Smooth muscle cell (in vitro differentiated cells): ENCODE results near the gene TCERG1. TPM values are rescaled to one million over a fixed set of nuclear protein-coding genes. Genes with fewer than 3 reads are reported as not detected.
A peak's percentile ranks its signal among the peaks of the same experiment; 100 is the strongest.

Experiments used
- DNase-seq: peaks from one replicate; lab custom pipeline; 2025; ENCODE audit not compliant: unreplicated experiment; lab: John Stamatoyannopoulos, UW
- H2AFZ ChIP-seq: fragments of 200-600 bp; sonication (generic); 2 replicates; pipeline ENCODE4 v1.6.0; 2016; ENCODE audit warnings: antibody characterized with exemption, low read depth, mild to moderate bottlenecking
- H3F3A ChIP-seq: fragments of 200-600 bp; sonication (generic); 2 replicates; pipeline ENCODE4 v1.6.0; 2017; ENCODE audit warnings: antibody characterized with exemption, low read depth
- H3K27ac ChIP-seq: fragments of 200-600 bp; sonication (generic); 2 replicates; pipeline ENCODE4 v1.5.1; 2016; ENCODE audit warnings: low read depth, mild to moderate bottlenecking
- H3K27me3 ChIP-seq: fragments of 200-600 bp; sonication (generic); 2 replicates; pipeline ENCODE4 v1.6.1; 2016; ENCODE audit warnings: low read depth, mild to moderate bottlenecking
- H3K36me3 ChIP-seq: fragments of 200-600 bp; sonication (generic); 2 replicates; pipeline ENCODE4 v1.5.1; 2016; ENCODE audit warnings: low read depth
- H3K4me1 ChIP-seq: fragments of 200-600 bp; sonication (generic); 2 replicates; pipeline ENCODE4 v1.5.1; 2016; ENCODE audit warnings: low read depth
- H3K4me2 ChIP-seq: fragments of 200-600 bp; sonication (generic); 2 replicates; pipeline ENCODE4 v1.6.0; 2016; ENCODE audit warnings: mild to moderate bottlenecking
- H3K4me3 ChIP-seq: fragments of 200-600 bp; sonication (generic); 2 replicates; pipeline ENCODE4 v1.5.1; 2016; ENCODE audit warnings: mild to moderate bottlenecking
- H3K79me2 ChIP-seq: fragments of 200-600 bp; sonication (generic); 2 replicates; pipeline ENCODE4 v1.6.0; 2016; ENCODE audit warnings: low read depth, mild to moderate bottlenecking
- H3K9ac ChIP-seq: fragments of 200-600 bp; sonication (generic); 2 replicates; pipeline ENCODE4 v1.6.0; 2016; ENCODE audit warnings: low read depth
- H3K9me3 ChIP-seq: fragments of 200-600 bp; sonication (generic); replicated peaks from 2 replicates; pipeline ENCODE4 v1.5.1; 2016; ENCODE audit warnings: low read depth
- H4K20me1 ChIP-seq: fragments of 200-600 bp; sonication (generic); 2 replicates; pipeline ENCODE4 v1.6.0; 2016; ENCODE audit warnings: low read depth
- CTCF ChIP-seq: fragments of 200-600 bp; sonication (generic); IDR thresholded peaks from 2 replicates; pipeline ENCODE4 v1.5.1; 2017; ENCODE audit warnings: borderline replicate concordance, mild to moderate bottlenecking, antibody characterized with exemption; ENCODE audit not compliant: insufficient read depth, poor library complexity, severe bottlenecking
- WGBS: methylation state at CpG from one replicate; pipeline ENCODE4 v1.1.7; 2016; ENCODE audit warnings: low lambda C conversion rate; 5-methylcytosine and 5-hydroxymethylcytosine counted together
- polyA plus RNA-seq: library from polyadenylated mRNA; unstranded; fragments of >200 nt; fragmentation: Nextera tagmentation; extraction: Ambion mirVana; gene quantifications from 2 replicates; pipeline ENCODE4 v1.2.1, GENCODE V29; 2016
- total RNA-seq: library from RNA; depleted of rRNA; stranded (reverse); fragments of >200 nt; gene quantifications from 2 replicates; pipeline ENCODE4 v1.2.3, GENCODE V29; 2014

Gene TCERG1
- total and polyA plus RNA-seq, 2 experiments from 2014 or later, result 48.8 to 87.5 TPM

DNA sequence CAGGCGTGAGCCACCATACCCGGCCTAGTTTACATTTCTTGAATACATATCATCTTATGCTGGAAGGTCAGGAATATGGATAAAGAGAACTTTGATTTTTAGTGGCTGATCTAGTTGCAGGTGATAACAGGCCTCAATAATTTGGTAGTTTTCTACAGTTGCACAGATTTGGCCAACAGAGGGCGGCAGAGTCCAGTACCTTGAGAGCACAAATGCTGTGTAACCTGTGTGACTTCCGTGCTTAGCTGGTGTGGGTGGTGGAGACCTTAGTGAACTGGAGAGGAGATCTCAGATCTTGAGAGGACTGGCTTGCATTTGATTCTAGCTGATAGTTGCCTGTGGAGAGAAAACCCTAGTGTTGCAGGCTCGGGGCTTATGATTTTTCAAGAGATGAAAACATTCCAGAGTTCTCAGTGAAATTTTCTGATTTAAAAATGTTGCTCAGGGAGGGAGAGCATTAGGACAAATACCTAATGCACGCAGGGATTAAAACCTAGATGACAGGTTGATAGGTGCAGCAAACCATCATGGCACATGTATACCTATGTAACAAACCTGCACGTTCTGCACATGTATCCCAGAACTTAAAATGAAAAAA lies 86.2 kb downstream of the TCERG1 start:
- 21% methylated on average over 7 of the region's 7 CpGs for WGBS

DNA sequence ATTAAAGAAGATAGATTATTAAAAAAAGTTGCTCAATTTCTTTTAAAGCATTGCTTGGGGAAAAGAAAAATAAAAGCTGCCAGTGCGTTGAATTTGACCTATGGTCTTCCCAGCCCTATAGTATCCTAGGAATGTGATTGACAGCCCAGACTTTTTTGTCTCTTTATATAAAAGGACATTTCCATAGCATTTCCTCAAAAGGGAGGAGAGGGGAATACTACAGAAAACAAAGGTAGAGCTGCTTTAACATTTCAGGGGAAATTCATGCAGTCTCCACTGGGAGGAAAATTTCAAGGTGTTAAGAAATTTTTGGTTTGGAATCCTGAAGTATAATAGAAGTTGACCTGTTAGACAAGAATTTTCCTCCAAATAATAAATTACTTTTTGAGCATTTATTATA lies 86.7 kb downstream of the TCERG1 start:
- no peak for TF ChIP-seq CTCF
- Histone ChIP-seq H3K9me3 (no peaks in the 10 kb centered on the region), H3K4me3 (no peak overlapping the region), H2AFZ (no peak overlapping the region), H3K9ac (no peak overlapping the region), H4K20me1 (no peaks in the 10 kb centered on the region), H3K36me3 (no peaks in the 10 kb centered on the region), H3K27me3 (no peaks in the 10 kb centered on the region), H3K4me1 (no peaks in the 10 kb centered on the region), H3F3A (no peaks in the 10 kb centered on the region), H3K27ac (no peak overlapping the region), H3K4me2 (no peak overlapping the region), H3K79me2 (no peaks in the 10 kb centered on the region)
- DNase-seq, result no peak
- 0% methylated on average over 1 of the region's 1 CpG for WGBS

More for the DNA sequence above, 86.2 kb downstream of the TCERG1 start:
- Histone ChIP-seq H3F3A (no peaks in the 10 kb centered on the region), H3K27ac (no peak overlapping the region), H2AFZ (no peak overlapping the region), H3K4me1 (no peaks in the 10 kb centered on the region), H3K9ac (no peak overlapping the region), H3K27me3 (no peaks in the 10 kb centered on the region), H3K4me2 (no peak overlapping the region), H3K36me3 (no peaks in the 10 kb centered on the region), H3K79me2 (no peaks in the 10 kb centered on the region), H4K20me1 (no peaks in the 10 kb centered on the region), H3K4me3 (no peak overlapping the region), H3K9me3 (no peaks in the 10 kb centered on the region)
- peak; percentile 86 for TF ChIP-seq CTCF
- DNase-seq, result peak; percentile 6

DNA sequence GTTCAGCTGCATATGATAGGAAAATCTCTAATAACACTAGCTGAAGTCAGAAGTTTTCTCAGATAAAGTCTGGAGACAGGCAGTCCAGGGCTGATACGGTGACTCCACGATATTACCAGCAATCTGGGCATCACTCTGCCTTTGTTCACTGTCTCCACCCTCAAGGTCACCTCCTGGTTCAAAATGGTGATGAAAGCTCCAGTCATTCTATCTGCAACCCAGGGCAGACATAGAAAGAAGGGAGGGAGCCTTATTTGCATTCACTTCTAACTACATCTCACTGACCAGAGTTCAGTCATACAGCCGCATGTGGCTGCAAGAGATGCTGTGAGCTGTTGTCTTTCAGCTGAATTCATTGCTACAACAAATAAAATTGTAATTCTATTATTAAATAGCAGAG lies 91.3 kb downstream of the TCERG1 start:
- H3F3A ChIP-seq, result no peaks in the 10 kb centered on the region
- H3K36me3 ChIP-seq, result no peaks in the 10 kb centered on the region
- H3K27me3 ChIP-seq, result no peaks in the 10 kb centered on the region
- WGBS, result 94% methylated on average over 3 of the region's 3 CpGs
- H3K79me2 ChIP-seq, result no peaks in the 10 kb centered on the region
- H3K27ac ChIP-seq, result no peak overlapping the region
- H2AFZ ChIP-seq, result no peak overlapping the region
- no peaks in the 10 kb centered on the region for H4K20me1 ChIP-seq
- TF ChIP-seq CTCF, result no peak
- no peaks in the 10 kb centered on the region for H3K9me3 ChIP-seq
- DNase-seq, result no peak
- no peak overlapping the region for H3K4me3 ChIP-seq
- H3K9ac ChIP-seq, result no peak overlapping the region
- no peaks in the 10 kb centered on the region for H3K4me1 ChIP-seq
- no peak overlapping the region for H3K4me2 ChIP-seq

DNA sequence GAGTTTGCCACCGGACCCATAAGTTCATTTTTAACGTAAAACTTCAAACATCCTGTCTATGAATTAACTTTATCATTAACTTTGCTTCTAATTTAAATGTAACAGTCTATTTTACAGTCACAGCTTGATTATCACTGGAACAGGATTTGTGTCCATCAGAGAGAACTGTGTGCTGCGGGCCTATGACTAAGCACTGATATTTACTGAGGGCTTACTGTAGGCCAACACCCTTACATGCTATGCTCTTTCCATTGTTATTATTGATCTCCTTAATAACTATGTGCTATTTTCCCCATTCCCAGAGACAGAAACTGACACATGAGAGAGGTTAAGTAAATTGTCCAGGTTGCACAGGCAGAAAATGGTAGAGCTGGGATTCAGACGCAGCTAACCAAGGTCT lies 92.8 kb downstream of the TCERG1 start:
- no peak overlapping the region for H3K4me3 ChIP-seq
- no peak overlapping the region for H3K9ac ChIP-seq
- H3K36me3 ChIP-seq, result no peaks in the 10 kb centered on the region
- H3K27ac ChIP-seq, result no peak overlapping the region
- H3K9me3 ChIP-seq, result no peaks in the 10 kb centered on the region
- H3K4me1 ChIP-seq, result no peaks in the 10 kb centered on the region
- H3K79me2 ChIP-seq, result no peaks in the 10 kb centered on the region
- no peaks in the 10 kb centered on the region for H3K27me3 ChIP-seq
- TF ChIP-seq CTCF, result no peak
- no peak overlapping the region for H2AFZ ChIP-seq
- no peak overlapping the region for H3K4me2 ChIP-seq
- H3F3A ChIP-seq, result no peaks in the 10 kb centered on the region
- 78% methylated on average over 4 of the region's 4 CpGs for WGBS
- H4K20me1 ChIP-seq, result no peaks in the 10 kb centered on the region
- no peak for DNase-seq
